OCI-LY7 (cell line): ENCODE data around the gene EMD. TPM values are rescaled to one million over a fixed set of nuclear protein-coding genes. Genes with fewer than 3 reads are reported as not detected.
A peak's percentile ranks its signal among the peaks of the same experiment; 100 is the strongest.

ENCODE experiments used
- BruUV-seq: library from RNA; stranded (reverse); fragments of 400-500 nt; replicated peaks from 2 replicates; lab custom pipeline; 2021; lab: Mats Ljungman, UMichigan
- CTCF ChIA-PET: fragments of 300-600 bp; sonication (Branson Sonifier 250); formaldehyde crosslinking; loops from one replicate; lab custom pipeline; 2022; ENCODE audit warnings: antibody characterized with exemption; ENCODE audit not compliant: unreplicated experiment; lab: Charles Lee
- POLR2A ChIA-PET: fragments of 300-600 bp; sonication (Branson Sonifier 250); formaldehyde crosslinking; loops from one replicate; lab custom pipeline; 2022; ENCODE audit warnings: antibody characterized with exemption; lab: Charles Lee
- DNase-seq: peaks from one replicate; pipeline ENCODE4 v3.0.0-alpha.2; 2015; ENCODE audit warnings: low spot score
- H2AFZ ChIP-seq: fragments of 200-600 bp; sonication (generic), shearing (Covaris generic); 2 replicates; pipeline ENCODE4 v1.6.1; 2014; ENCODE audit warnings: mild to moderate bottlenecking, antibody characterized with exemption, low read length, moderate library complexity
- H3K27ac ChIP-seq: fragments of 200-600 bp; sonication (generic); 2 replicates; pipeline ENCODE4 v1.5.1; 2014; ENCODE audit warnings: mixed run types, low read depth, mild to moderate bottlenecking, moderate library complexity, low read length, inconsistent platforms; ENCODE audit not compliant: poor library complexity, severe bottlenecking
- H3K36me3 ChIP-seq: fragments of 200-600 bp; sonication (generic); 2 replicates; pipeline ENCODE4 v1.6.1; 2014; ENCODE audit warnings: mild to moderate bottlenecking, antibody characterized with exemption, low read length, moderate library complexity, mixed read lengths; ENCODE audit not compliant: insufficient read depth
- H3K4me1 ChIP-seq: fragments of 200-600 bp; sonication (generic); 2 replicates; pipeline ENCODE4 v1.5.1; 2014; ENCODE audit warnings: mild to moderate bottlenecking, low read length; ENCODE audit not compliant: insufficient read depth, poor library complexity, severe bottlenecking
- H3K4me2 ChIP-seq: fragments of 200-600 bp; sonication (generic); 2 replicates; pipeline ENCODE4 v1.6.1; 2014; ENCODE audit warnings: mild to moderate bottlenecking, low read length
- H3K4me3 ChIP-seq: fragments of 200-600 bp; sonication (generic); 2 replicates; pipeline ENCODE4 v1.5.1; 2014; ENCODE audit warnings: mild to moderate bottlenecking, low read depth, low read length; ENCODE audit not compliant: poor library complexity, severe bottlenecking
- H3K79me2 ChIP-seq: fragments of 200-600 bp; sonication (generic); 2 replicates; pipeline ENCODE4 v1.6.1; 2016; ENCODE audit warnings: low read depth, mild to moderate bottlenecking, low read length, moderate library complexity, mixed read lengths; ENCODE audit not compliant: insufficient read depth
- H3K9me2 ChIP-seq: fragments of 200-600 bp; sonication (generic); 2 replicates; pipeline ENCODE4 v1.6.1; 2016; ENCODE audit warnings: mild to moderate bottlenecking, low read length, mixed read lengths; ENCODE audit not compliant: insufficient read depth
- H3K9me3 ChIP-seq: fragments of 200-600 bp; sonication (generic); 2 replicates; pipeline ENCODE4 v1.6.1; 2014; ENCODE audit warnings: mild to moderate bottlenecking, mixed run types, low read length, mixed read lengths
- H4K20me1 ChIP-seq: fragments of 200-600 bp; sonication (generic); 2 replicates; pipeline ENCODE4 v1.6.1; 2014; ENCODE audit warnings: mild to moderate bottlenecking, antibody characterized with exemption, low read length, moderate library complexity, mixed read lengths; ENCODE audit not compliant: insufficient read depth
- CTCF ChIP-seq: fragments of 200-600 bp; sonication (generic); conservative IDR thresholded peaks from 2 replicates; pipeline ENCODE4 v1.5.1; 2014; ENCODE audit warnings: mild to moderate bottlenecking, antibody characterized with exemption, low read length, moderate library complexity, mixed read lengths
- EZH2phosphoT487 ChIP-seq: fragments of 200-600 bp; sonication (generic); IDR thresholded peaks from 2 replicates; pipeline ENCODE4 v1.6.1; 2018; ENCODE audit warnings: low read depth, borderline replicate concordance, mild to moderate bottlenecking, mixed run types, antibody characterized with exemption, low read length, moderate library complexity, mixed read lengths
- intact Hi-C: fragments of 100-400 bp; cut with micrococcal nuclease; formaldehyde crosslinking; loops from one replicate; pipeline ENCODE4 v1.10.0; 2022; ENCODE audit not compliant: unreplicated experiment
- total RNA-seq, 2 experiments: library from RNA; depleted of rRNA in 1 of 2; stranded (reverse); fragments of >200 nt in 1 of 2; shearing (Covaris generic) in 1 of 2; gene quantifications; 2 replicates each; pipeline ENCODE4 v1.2.3, GENCODE V29; 2014 to 2022

Gene EMD
- total RNA-seq, 2 experiments from 2014 or later: 35.4 to 64.6 TPM

- H3K4me3 ChIP-seq: peak overlapping the region; percentile 90
- no peak overlapping the region for H3K27ac ChIP-seq
- H4K20me1 ChIP-seq: no peaks in the 10 kb centered on the region
- BruUV-seq: TSS peak; percentile 85
- no peaks in the 10 kb centered on the region for H3K9me3 ChIP-seq
- intact Hi-C loops: loop anchor here (5.0 kb wide), 1 partner anchor 63 kb away; the partner anchor contains the start of gene SLC10A3
- no peak for TF ChIP-seq CTCF
- no peak for TF ChIP-seq EZH2phosphoT487
- no peaks in the 10 kb centered on the region for H3K9me2 ChIP-seq
- no peak for DNase-seq
- CTCF ChIA-PET: no interaction called here
- H3K36me3 ChIP-seq: no peaks in the 10 kb centered on the region
- POLR2A ChIA-PET: interaction anchor here (0.7 to 2.2 kb wide), 3 partner anchors 47 to 85 kb away, joined by 3 to 6 read pairs (median 4); partner anchors contain the start of gene SLC10A3
- H3K4me2 ChIP-seq: peak overlapping the region; percentile 99
- peaks cover 13% of the 10 kb centered on the region; the same call in 1 of the 2 replicates for H3K79me2 ChIP-seq
- H2AFZ ChIP-seq: no peak overlapping the region
- H3K4me1 ChIP-seq: peaks cover 14% of the 10 kb centered on the region
Measured at GRCh38 chrX:154429711-154430110, 50.6 kb downstream of the EMD start.

- Histone ChIP-seq H3K36me3 (peaks cover 5% of the 10 kb centered on the region; the same call in 1 of the 2 replicates), H3K4me1 (peaks cover 14% of the 10 kb centered on the region), H2AFZ (no peak overlapping the region), H3K27ac (no peak overlapping the region), H3K9me2 (no peaks in the 10 kb centered on the region), H3K4me3 (no peak overlapping the region), H3K79me2 (peaks cover 13% of the 10 kb centered on the region; the same call in 1 of the 2 replicates), H4K20me1 (no peaks in the 10 kb centered on the region), H3K9me3 (no peaks in the 10 kb centered on the region), H3K4me2 (no peak overlapping the region)
- TF ChIP-seq CTCF (no peak), EZH2phosphoT487 (no peak)
- POLR2A ChIA-PET: interaction anchor here (0.7 kb wide), 1 partner anchor 47 kb away, joined by 4 read pairs; no protein-coding TSS in a partner anchor
- DNase-seq: no peak
- intact Hi-C loops: no loop called here
- CTCF ChIA-PET: no interaction called here
- BruUV-seq: no TSS peak
Measured at GRCh38 chrX:154430479-154430878, 51.4 kb downstream of the EMD start.

GRCh38 chrX:154430916-154431315, 51.8 kb downstream of the EMD start:
- POLR2A ChIA-PET: no interaction called here

More at GRCh38 chrX:154430916-154431315, 51.8 kb downstream of the EMD start:
- Histone ChIP-seq H3K36me3 (peaks cover 8% of the 10 kb centered on the region; the same call in 1 of the 2 replicates), H3K27ac (no peak overlapping the region), H2AFZ (no peak overlapping the region), H3K9me2 (no peaks in the 10 kb centered on the region), H4K20me1 (no peaks in the 10 kb centered on the region), H3K9me3 (no peaks in the 10 kb centered on the region), H3K4me1 (peaks cover 15% of the 10 kb centered on the region), H3K4me3 (no peak overlapping the region), H3K79me2 (peaks cover 13% of the 10 kb centered on the region; the same call in 1 of the 2 replicates), H3K4me2 (no peak overlapping the region)
- BruUV-seq: no TSS peak
- intact Hi-C loops: no loop called here
- no peak for DNase-seq
- TF ChIP-seq EZH2phosphoT487 (no peak), CTCF (no peak)
- CTCF ChIA-PET: no interaction called here
